Sigmoid colon (tissue), 4 donors: ENCODE data around the gene EML4.

ENCODE experiments used
- EP300 ChIP-seq, 4 donors: sonication (generic); formaldehyde crosslinking; IDR thresholded peaks; one replicate each; pipeline ENCODE4 v1.6.1; 2017; ENCODE audit warnings: antibody characterized with exemption in 4 of 4
- POLR2AphosphoS5 ChIP-seq, 4 donors: sonication (generic); formaldehyde crosslinking; IDR thresholded peaks; one replicate each; pipeline ENCODE4 v1.6.1; 2017; ENCODE audit warnings: antibody characterized with exemption in 4 of 4
- TF ChIP-seq, protein P1 (sequence below), 4 experiments: fragments of 450-650 bp in 3 of 4; fragments of 200-600 bp in 1 of 4; IDR thresholded peaks; one replicate each; pipeline ENCODE4 v1.5.1; 2016 to 2019; ENCODE audit warnings: antibody characterized with exemption in 4 of 4, mild to moderate bottlenecking in 3 of 4, moderate library complexity in 2 of 4

DNA sequence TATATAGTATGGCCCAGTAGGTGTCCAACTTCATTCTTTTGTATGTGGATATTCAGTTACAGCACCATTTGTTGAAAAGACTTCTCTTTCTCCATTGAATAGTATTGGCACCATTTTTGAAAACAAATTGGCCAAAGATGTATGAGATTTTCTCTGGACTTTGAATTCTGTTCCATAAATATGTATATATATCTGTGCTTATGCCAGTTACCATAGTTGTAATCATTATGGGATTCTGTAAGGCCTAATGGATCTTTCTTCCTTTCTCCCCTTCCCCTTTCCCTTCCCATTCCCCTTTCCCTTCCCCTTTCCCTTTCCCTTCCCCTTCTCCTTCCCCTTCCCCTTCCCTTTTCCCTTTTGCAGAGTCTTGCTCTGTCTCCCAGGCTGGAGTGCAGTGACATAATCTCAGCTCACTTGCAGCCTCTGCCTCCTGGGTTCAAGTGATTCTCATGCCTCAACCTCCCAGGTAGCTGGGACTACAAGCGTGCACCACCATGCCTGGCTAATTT, 140.9 kb downstream of the EML4 start:
- TF ChIP-seq, protein P1, sequence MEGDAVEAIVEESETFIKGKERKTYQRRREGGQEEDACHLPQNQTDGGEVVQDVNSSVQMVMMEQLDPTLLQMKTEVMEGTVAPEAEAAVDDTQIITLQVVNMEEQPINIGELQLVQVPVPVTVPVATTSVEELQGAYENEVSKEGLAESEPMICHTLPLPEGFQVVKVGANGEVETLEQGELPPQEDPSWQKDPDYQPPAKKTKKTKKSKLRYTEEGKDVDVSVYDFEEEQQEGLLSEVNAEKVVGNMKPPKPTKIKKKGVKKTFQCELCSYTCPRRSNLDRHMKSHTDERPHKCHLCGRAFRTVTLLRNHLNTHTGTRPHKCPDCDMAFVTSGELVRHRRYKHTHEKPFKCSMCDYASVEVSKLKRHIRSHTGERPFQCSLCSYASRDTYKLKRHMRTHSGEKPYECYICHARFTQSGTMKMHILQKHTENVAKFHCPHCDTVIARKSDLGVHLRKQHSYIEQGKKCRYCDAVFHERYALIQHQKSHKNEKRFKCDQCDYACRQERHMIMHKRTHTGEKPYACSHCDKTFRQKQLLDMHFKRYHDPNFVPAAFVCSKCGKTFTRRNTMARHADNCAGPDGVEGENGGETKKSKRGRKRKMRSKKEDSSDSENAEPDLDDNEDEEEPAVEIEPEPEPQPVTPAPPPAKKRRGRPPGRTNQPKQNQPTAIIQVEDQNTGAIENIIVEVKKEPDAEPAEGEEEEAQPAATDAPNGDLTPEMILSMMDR (IDR thresholded peaks at IDR 0.05) = no peak
- TF ChIP-seq EP300 (IDR thresholded peaks at IDR 0.05) (no peak), POLR2AphosphoS5 (IDR thresholded peaks at IDR 0.05) (no peak)
